SKM-1 treated with dmso at 0.1 percent for 144 hours (cell line): Measurements from ENCODE around the gene BRAF.
A peak's percentile ranks its signal among the peaks of the same experiment; 100 is the strongest.
"Not testable (repeated sequence)": the region's sequence is repeated elsewhere in the genome, so short reads cannot be mapped to it uniquely, and the experiment has no call there.

Experiments
- DNase-seq: peaks from one replicate; lab custom pipeline; 2025; ENCODE audit not compliant: unreplicated experiment; lab: John Stamatoyannopoulos, UW

BRAF gene

GRCh38 chr7:140774371-140774770, 150.4 kb downstream of the BRAF start:
- no peak for DNase-seq

DNA sequence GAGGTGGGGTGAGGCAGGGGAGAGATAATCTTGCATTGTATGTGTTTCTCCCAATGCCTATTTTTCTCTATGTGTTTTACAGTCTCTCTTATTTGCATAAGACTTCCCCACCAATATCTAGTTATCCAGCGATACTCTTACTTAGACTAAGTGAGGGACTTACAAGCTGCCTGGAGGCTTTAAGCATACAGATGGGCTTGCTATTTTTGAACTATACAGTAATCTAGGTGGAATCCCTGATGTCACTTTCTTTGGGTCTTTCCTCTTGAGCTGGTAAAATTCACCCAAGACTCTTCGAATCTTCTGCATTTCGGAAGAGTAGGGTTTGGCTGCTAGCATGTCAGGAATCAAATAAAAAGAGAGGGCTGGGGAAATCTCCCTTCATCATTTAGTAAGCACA, 151.6 kb downstream of the BRAF start:
- no peak for DNase-seq

GRCh38 chr7:140771826-140772225, 152.9 kb downstream of the BRAF start:
- DNase-seq = no peak

DNA sequence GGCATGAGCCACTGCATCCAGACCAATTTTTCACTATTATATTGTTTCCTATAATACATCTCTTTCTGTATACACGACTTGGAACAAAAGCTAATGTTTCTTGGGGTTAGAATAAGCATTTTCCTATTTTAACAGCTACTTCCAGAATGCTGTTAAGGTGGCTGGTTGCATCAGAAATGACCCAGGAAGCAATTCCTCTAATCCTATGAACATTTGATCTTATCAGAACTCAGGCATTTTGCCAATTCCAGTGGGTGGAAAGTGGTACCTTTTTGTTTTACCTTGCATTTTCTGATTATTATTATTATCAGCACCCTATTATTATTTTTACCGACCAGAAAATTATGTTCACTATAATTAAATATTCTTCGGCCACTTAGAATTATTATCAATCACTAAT, 154.9 kb downstream of the BRAF start:
- no peak for DNase-seq

DNA sequence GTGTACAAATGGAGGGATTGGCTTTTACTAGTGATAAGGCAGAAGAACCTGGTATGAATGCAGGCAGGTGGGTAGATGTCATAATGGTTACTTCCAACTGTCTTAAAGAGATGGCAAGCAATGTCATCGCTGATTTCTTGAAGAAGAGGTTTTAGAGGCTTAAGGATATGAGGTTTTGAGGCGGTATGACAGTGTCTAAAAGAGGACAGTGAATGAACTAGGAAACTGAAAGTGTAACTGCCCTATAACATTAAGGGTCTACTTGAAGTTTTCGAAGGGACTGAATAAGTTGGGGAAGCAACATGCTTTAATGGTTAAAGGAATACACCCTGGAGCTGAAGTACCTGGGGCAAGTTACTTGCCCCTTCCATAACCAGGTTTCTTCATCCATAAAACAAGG, 157.3 kb downstream of the BRAF start:
- DNase-seq = no peak

DNA sequence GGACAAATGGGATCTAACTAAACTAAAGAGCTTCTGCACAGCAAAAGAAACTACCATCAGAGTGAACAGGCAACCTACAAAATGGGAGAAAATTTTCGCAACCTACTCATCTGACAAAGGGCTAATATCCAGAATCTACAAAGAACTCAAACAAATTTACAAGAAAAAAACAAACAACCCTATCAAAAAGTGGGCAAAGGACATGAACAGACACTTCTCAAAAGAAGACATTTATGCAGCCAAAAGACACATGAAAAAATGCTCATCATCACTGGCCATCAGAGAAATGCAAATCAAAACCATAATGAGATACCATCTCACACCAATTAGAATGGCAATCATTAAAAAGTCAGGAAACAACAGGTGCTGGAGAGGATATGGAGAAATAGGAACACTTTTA, 159.3 kb downstream of the BRAF start:
- DNase-seq = not testable (repeated sequence)

DNA sequence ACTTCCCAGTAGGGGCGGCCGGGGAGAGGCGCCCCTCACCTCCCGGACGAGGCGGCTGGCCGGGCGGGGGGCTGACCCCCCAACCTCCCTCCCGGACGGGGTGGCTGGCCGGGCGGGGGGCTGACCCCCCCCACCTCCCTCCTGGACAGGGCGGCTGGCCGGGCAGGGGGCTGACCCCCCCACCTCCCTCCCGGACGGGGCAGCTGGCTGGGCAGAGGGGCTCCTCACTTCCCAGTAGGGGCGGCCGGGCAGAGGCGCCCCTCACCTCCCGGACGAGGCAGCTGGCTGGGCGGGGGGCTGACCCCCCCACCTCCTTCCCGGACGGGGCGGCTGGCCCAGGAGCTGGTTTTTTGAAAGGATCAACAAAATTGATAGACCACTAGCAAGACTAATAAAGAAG, 161.6 kb downstream of the BRAF start:
- DNase-seq = not testable (repeated sequence)

- DNase-seq = not testable (repeated sequence)
These were observed 163.4 kb downstream of the BRAF start for GRCh38 chr7:140761375-140761774.

GRCh38 chr7:140754506-140754905, 170.2 kb downstream of the BRAF start:
- DNase-seq = no peak

DNA sequence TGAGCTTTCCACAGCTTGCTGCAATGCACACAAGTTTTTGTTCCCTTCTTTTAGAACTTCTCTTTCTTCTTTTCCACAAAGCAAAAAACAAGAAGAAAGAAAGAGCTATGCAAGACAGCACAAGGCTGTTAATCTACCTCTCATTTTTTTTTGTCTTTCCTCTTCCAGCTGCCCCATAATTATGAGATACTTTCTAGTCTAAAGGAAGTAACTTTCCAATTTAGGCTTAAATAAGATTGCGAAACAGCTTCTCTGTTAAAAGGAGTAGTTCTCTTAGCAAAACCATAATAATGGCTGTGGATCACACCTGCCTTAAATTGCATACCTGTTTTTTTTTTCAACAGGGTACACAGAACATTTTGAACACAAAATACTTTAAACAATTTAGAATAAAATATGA, 172.2 kb downstream of the BRAF start:
- DNase-seq = peak; percentile 54

DNA sequence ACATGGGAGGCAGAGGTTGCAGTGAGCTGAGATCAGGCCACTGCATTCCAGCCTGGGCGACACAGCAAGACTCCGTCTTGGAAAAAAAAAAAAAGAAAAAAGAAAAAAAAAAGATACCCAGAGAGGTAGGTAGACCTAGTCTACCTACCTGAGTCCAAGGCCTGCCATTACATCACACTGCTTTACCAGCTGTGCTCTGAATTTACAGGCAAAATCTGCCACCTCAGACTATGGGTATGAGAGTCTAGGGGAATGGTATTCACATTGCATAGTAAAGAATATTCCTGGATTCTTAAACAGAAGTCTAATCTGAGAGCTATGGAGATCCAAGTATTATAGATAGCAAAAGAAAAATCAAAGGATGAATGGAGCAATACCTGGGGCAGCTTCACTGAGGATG, 178.0 kb downstream of the BRAF start:
- no peak for DNase-seq

DNA sequence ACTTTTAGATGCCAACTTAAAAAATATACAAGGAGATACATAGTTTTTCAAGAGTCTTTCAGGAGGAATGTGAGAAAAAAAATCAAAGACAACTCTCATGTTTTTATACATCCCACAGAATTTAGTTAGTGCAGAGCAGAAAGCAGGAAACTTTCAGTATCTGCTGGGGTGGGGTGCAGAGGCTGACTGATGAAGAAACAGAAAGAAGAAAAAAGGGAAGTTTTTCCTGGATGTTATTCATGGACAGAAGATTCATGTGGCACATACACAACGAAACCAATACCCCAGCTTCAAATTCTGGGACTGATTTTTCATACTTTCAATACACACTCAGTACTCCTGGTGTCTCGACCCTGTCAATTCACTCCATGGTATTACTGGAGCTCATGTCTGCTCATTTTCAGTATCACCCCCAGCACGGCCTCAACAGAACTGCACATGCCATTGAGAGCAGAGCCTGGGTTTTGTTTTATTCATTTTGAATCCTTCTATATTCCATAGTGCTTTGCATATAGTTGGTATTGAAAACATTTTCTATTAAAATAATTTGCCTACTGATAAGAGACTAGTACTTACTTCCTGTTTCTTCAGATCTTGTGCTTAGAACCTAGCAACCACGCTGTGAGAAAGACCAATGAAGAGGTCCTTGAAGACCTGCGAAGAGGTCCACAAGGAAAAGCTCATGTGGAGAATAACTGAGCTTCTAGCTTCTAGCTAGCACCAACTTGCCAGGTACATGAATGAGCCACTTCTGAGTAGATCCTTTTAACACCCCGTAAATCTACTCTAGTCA, 179.3 kb downstream of the BRAF start:
- DNase-seq = no peak

DNA sequence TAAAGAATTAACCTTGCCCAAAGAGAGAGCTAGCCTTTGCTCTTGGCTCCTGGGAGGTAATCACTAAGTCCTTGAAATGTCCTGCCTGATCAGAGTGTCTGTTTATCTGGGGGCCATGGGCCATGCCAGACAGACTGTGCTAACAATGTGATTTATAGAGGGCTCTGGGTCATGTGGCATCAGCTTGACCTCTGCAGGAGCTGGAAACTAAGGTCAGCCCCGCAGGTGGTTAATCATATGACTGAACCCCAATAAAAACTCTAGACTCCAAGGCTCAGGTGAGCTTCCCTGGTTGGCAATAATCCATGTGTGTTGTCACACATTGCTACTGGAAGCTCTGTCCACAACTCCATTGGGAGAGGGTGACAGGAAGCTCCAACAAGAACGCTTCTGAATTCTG, 180.7 kb downstream of the BRAF start:
- no peak for DNase-seq

- not testable (repeated sequence) for DNase-seq
These were observed 181.5 kb downstream of the BRAF start for GRCh38 chr7:140743255-140743654.

DNA sequence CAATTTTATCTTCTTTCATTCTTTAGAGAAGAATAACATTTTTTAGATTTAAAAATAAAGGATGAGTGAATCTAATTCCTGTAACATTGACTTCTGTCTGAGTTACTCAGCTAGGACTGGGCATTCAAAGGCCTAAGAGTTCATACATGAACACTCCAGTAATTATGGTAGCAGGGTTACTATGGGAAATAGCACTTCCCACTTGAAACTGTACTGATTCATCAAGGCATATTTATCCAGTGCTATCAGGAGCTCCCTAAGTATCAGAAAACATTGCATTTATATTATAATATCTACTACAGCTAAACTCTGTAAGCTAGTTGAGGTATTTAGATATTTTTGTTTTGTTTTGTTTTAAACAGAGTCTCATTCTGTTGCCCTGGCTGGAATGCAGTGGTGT, 186.4 kb downstream of the BRAF start:
- no peak for DNase-seq

DNA sequence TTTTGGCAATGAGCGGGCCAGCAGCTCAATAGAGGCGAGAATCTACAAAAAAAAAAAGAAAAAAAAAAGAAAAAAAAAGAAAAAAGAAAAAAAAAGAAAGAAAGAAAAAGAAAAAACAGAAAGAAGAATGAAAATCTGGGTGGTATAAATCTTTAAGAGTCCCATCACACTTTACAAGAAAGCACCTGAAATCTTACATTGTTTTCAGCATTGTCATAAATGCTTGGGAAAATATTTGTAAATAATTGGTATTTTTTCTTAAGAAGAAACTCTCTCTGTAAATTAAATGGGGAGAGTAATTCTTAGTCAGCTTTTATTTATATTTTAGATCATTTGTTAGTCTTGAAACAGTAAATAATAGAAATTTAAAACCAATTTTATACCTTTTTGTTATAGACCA, 190.0 kb downstream of the BRAF start:
- no peak for DNase-seq

GRCh38 chr7:140734096-140734495, 190.6 kb downstream of the BRAF start:
- DNase-seq = no peak

DNA sequence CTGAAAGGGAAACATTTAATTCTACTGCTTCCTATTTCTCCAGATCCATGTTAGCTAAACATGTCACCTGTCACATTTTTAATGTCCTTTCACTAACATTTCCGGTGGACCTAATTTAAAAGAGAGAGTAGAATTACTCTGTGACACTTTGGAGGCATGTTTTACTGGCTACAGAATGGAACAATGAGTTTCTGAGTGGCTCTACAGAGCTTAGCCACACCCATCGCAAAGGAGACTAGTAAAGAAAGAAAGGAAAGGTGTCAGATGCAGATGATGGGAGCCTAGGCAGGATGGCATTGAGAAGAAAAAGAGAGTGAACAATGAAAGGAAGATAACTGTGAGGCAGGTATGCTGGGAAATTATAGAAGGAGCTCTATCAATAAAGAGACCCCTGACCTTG, 192.3 kb downstream of the BRAF start:
- DNase-seq = no peak

DNA sequence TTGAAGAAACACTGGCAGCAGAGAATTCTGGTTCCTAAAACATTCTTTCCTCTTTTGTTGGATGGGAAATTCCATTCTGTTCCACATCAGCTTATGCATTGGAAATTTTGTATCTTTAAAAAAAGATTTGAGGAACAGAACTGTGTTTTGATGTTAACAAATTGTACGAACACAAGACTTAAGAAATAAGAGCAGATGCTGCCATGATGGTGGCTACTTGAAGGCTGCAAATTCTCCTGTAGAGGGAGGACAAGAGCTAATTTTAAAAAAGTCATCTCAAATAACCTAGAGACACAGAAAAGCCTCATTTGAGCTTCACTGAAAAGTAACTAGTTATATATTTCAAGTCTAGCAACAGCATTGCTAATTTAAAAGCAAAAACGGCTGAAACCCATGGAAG, 198.4 kb downstream of the BRAF start:
- DNase-seq = no peak

- DNase-seq = no peak
These were observed 200.0 kb downstream of the BRAF start for GRCh38 chr7:140724706-140725105.

GRCh38 chr7:140723574-140723973, 201.2 kb downstream of the BRAF start:
- DNase-seq = no peak

- DNase-seq = no peak
These were observed 201.7 kb downstream of the BRAF start for GRCh38 chr7:140723006-140723405.

DNA sequence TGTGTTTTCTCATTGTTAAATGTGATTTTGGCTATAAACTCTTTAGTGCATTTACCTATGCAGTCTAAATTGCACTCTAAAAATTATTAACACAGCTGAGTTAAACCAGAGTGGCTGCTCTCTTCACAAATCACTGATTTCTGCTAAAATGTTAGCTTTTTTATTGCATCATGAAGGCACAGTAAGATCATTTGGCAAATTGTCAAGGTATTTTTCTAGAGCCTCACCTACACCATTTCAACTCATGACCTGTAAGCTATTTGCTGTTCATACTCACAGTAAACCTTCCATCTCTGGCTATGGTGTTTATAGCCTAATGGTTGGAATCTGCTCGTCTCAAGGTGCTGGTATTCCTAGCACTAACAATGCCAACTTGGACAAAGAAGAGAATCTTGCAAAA, 202.5 kb downstream of the BRAF start:
- no peak for DNase-seq
